Measurements from ENCODE around the gene PHACTR1. TPM values are rescaled to one million over a fixed set of nuclear protein-coding genes. Genes with fewer than 3 reads are reported as not detected.

The PHACTR1 gene
- polyA plus RNA-seq, 2 of the 4 experiments (the other 2 are of a cell fraction), result not detected

DNA sequence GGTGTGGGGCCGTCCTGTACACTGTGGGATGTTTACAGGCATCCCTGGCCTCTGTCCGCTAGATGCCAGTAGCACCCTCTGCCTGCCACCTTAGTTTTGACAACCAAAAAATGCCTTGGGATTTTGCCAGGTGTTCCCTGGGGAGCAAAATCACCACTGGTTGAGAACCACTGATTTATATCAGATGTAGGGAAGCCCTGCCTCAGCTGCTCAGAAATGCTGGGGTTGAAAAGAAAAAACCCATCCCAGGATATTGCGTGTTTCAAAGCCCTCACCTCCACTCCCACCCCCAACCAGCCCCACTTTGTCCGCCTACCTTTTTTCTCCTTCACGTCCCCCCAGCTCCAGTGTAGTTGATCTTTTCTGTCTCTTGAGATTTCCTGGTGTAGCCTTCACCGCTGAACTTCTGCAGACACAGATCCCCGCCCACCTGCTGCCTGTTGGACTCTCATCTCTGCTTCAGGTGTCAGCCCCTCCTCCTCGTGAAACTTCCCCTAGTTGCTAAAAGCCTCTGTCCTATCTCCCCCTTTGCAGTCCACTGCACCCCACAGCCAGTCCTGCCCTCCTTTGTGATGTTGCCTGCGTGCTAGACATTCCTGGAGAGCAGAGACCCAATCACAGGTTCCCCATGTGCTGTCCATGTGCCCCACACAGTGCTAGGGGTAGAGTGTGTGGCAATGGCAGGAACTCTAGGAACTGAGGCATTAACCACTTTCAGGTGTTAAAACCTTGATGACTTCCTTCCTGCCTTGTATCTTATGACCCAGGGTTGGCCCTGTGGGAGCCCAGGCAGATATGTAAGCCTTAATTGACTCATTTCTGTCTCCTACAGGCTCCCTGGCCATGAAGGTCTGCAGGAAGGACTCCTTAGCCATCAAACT is 512.9 kb downstream of the PHACTR1 start (continued):
- TF ChIP-seq, protein P1, sequence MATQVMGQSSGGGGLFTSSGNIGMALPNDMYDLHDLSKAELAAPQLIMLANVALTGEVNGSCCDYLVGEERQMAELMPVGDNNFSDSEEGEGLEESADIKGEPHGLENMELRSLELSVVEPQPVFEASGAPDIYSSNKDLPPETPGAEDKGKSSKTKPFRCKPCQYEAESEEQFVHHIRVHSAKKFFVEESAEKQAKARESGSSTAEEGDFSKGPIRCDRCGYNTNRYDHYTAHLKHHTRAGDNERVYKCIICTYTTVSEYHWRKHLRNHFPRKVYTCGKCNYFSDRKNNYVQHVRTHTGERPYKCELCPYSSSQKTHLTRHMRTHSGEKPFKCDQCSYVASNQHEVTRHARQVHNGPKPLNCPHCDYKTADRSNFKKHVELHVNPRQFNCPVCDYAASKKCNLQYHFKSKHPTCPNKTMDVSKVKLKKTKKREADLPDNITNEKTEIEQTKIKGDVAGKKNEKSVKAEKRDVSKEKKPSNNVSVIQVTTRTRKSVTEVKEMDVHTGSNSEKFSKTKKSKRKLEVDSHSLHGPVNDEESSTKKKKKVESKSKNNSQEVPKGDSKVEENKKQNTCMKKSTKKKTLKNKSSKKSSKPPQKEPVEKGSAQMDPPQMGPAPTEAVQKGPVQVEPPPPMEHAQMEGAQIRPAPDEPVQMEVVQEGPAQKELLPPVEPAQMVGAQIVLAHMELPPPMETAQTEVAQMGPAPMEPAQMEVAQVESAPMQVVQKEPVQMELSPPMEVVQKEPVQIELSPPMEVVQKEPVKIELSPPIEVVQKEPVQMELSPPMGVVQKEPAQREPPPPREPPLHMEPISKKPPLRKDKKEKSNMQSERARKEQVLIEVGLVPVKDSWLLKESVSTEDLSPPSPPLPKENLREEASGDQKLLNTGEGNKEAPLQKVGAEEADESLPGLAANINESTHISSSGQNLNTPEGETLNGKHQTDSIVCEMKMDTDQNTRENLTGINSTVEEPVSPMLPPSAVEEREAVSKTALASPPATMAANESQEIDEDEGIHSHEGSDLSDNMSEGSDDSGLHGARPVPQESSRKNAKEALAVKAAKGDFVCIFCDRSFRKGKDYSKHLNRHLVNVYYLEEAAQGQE (IDR thresholded peaks at IDR 0.05), result no peak
- TF ChIP-seq RAD21 (conservative IDR thresholded peaks at IDR 0.05 in 1 of 2, IDR thresholded peaks at IDR 0.05 in 1 of 2), result peak; percentile 50 to 54
- no peak for TF ChIP-seq NPAS2 (CRISPR knock-in tag; IDR thresholded peaks at IDR 0.05; ENCODE audit: borderline replicate concordance)
- TF ChIP-seq, protein P2, sequence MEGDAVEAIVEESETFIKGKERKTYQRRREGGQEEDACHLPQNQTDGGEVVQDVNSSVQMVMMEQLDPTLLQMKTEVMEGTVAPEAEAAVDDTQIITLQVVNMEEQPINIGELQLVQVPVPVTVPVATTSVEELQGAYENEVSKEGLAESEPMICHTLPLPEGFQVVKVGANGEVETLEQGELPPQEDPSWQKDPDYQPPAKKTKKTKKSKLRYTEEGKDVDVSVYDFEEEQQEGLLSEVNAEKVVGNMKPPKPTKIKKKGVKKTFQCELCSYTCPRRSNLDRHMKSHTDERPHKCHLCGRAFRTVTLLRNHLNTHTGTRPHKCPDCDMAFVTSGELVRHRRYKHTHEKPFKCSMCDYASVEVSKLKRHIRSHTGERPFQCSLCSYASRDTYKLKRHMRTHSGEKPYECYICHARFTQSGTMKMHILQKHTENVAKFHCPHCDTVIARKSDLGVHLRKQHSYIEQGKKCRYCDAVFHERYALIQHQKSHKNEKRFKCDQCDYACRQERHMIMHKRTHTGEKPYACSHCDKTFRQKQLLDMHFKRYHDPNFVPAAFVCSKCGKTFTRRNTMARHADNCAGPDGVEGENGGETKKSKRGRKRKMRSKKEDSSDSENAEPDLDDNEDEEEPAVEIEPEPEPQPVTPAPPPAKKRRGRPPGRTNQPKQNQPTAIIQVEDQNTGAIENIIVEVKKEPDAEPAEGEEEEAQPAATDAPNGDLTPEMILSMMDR (IDR thresholded peaks at IDR 0.05), result peak; percentile 37

DNA sequence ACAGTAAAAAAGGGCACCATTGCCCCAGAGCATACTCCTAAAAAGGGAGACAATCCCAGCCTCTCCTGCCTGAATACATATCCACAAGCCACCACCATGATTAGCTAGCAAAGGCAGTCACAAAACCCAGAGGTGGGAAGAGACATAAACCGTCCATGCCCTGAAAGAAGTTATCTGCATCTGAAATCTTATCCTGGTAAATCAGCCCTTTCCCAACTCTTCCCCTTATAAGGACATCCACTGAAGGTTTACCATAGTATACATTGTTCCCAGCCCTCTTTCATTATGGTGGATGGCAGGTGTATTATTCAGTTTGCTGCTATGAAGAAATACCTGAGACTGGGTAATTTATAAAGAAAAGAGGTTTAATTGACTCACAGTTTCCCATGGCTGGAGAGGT is 516.5 kb downstream of the PHACTR1 start:
- CTCF ChIA-PET, result no interaction called here
- Histone ChIP-seq H3K4me2 (no peak overlapping the region), H3K4me3 (no peak overlapping the region), H3K4me1 (no peaks in the 10 kb centered on the region; the same call in 2 of the 3 replicates), H3K9me3 (no peaks in the 10 kb centered on the region), H3K27ac (no peak overlapping the region)
- no peak for DNase-seq (ENCODE audit: low read depth in 1 of 2, low spot score in 1 of 2)
- ATAC-seq, result no peak
- WGBS (ENCODE audit: missing lambda C conversion rate), result 20% methylated on average over 1 of the region's 1 CpG
- TF ChIP-seq HOXB13 (CRISPR knock-in tag; IDR thresholded peaks at IDR 0.05; ENCODE audit: low read depth), result no peak
- no peak for TF ChIP-seq TFCP2L1 (CRISPR knock-in tag; IDR thresholded peaks at IDR 0.05)
- no peak for TF ChIP-seq NPAS2 (CRISPR knock-in tag; IDR thresholded peaks at IDR 0.05; ENCODE audit: borderline replicate concordance)
- TF ChIP-seq MYC (IDR thresholded peaks at IDR 0.05; ENCODE audit: borderline replicate concordance, low read length), result no peak
- no peak for TF ChIP-seq RCOR1 (IDR thresholded peaks at IDR 0.05; ENCODE audit: low read depth, low read length)
- no peak for TF ChIP-seq CBX8 (IDR thresholded peaks at IDR 0.05)
- TF ChIP-seq RAD21 (conservative IDR thresholded peaks at IDR 0.05 in 1 of 2, IDR thresholded peaks at IDR 0.05 in 1 of 2), result no peak
- TF ChIP-seq HOXB5 (CRISPR knock-in tag; IDR thresholded peaks at IDR 0.05), result no peak
- TF ChIP-seq ESRRA (IDR thresholded peaks at IDR 0.05; ENCODE audit: borderline replicate concordance, low read length), result no peak
- no peak for FAIRE-seq
- POLR2A ChIA-PET, result no interaction called here

DNA sequence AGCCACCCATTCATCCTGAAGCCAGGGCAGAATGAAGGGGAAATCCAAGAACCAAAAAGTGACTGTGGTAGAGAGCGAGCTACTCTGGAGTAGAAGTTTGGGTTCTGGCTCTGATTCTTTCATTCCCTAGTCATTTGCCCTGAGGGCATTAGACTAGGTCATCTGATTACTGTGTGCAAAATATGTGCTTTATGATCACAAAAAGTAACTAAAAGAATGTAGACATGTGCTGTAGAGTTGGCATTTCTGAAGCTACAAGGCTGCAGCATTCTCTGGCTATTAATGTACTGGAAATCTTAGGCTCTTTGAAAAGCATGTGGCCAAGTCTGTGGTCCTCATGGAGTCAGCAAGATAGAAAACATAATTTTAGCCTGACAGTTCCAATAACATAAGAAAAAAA is 517.6 kb downstream of the PHACTR1 start:
- no peak overlapping the region for H3K4me3 ChIP-seq
- DNase-seq (ENCODE audit: low read depth in 1 of 2, low spot score in 1 of 2) (no peak), FAIRE-seq (no peak), ATAC-seq (no peak)
- no peak overlapping the region for H3K4me2 ChIP-seq
- ChIA-PET CTCF (no interaction called here), POLR2A (no interaction called here)
- 33% methylated on average over 1 of the region's 1 CpG for WGBS (ENCODE audit: missing lambda C conversion rate)
- H3K9me3 ChIP-seq, result no peaks in the 10 kb centered on the region
- H3K4me1 ChIP-seq, result no peaks in the 10 kb centered on the region; the same call in 2 of the 3 replicates
- H3K27ac ChIP-seq, result no peak overlapping the region
- no peak for TF ChIP-seq NPAS2 (CRISPR knock-in tag; IDR thresholded peaks at IDR 0.05; ENCODE audit: borderline replicate concordance)
- TF ChIP-seq, protein P3, sequence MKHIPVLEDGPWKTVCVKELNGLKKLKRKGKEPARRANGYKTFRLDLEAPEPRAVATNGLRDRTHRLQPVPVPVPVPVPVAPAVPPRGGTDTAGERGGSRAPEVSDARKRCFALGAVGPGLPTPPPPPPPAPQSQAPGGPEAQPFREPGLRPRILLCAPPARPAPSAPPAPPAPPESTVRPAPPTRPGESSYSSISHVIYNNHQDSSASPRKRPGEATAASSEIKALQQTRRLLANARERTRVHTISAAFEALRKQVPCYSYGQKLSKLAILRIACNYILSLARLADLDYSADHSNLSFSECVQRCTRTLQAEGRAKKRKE (CRISPR knock-in tag; IDR thresholded peaks at IDR 0.05; ENCODE audit: low read depth), result no peak
- TF ChIP-seq, protein P4, sequence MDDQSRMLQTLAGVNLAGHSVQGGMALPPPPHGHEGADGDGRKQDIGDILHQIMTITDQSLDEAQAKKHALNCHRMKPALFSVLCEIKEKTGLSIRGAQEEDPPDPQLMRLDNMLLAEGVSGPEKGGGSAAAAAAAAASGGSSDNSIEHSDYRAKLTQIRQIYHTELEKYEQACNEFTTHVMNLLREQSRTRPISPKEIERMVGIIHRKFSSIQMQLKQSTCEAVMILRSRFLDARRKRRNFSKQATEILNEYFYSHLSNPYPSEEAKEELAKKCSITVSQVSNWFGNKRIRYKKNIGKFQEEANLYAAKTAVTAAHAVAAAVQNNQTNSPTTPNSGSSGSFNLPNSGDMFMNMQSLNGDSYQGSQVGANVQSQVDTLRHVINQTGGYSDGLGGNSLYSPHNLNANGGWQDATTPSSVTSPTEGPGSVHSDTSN (IDR thresholded peaks at IDR 0.05), result no peak
- TF ChIP-seq JUNB (IDR thresholded peaks at IDR 0.05), result no peak
- TF ChIP-seq EP300 (IDR thresholded peaks at IDR 0.05), result no peak
- TF ChIP-seq JUN (IDR thresholded peaks at IDR 0.05), result no peak
- TF ChIP-seq KDM1A (IDR thresholded peaks at IDR 0.05; ENCODE audit: low read depth), result no peak
- TF ChIP-seq TFCP2L1 (CRISPR knock-in tag; IDR thresholded peaks at IDR 0.05), result no peak
- TF ChIP-seq, protein P5, sequence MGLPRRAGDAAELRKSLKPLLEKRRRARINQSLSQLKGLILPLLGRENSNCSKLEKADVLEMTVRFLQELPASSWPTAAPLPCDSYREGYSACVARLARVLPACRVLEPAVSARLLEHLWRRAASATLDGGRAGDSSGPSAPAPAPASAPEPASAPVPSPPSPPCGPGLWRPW (IDR thresholded peaks at IDR 0.05), result no peak
- no peak for TF ChIP-seq ZSCAN20 (CRISPR knock-in tag; IDR thresholded peaks at IDR 0.05)
- TF ChIP-seq MYC (IDR thresholded peaks at IDR 0.05; ENCODE audit: borderline replicate concordance, low read length), result no peak
- TF ChIP-seq, protein P2 (IDR thresholded peaks at IDR 0.05), result no peak
- no peak for TF ChIP-seq CBX2 (IDR thresholded peaks at IDR 0.05; ENCODE audit: borderline replicate concordance, low read depth)
- TF ChIP-seq BHLHE40 (IDR thresholded peaks at IDR 0.05; ENCODE audit: low read depth, low read length), result no peak

All from A549 (cell line).